Activated B cell treated with CpG ODN at 0.5 μM for 24 hours (primary cell): ENCODE measurements around the gene LNX2. TPM values are rescaled to one million over a fixed set of nuclear protein-coding genes. Genes with fewer than 3 reads are reported as not detected.

Source experiments
- ATAC-seq: fragments of 200-7000 bp; cut with Tn5 transposase; one replicate; pipeline ENCODE4 v1.10.0; 2021; ENCODE audit warnings: low read depth, mild to moderate bottlenecking, moderate library complexity
- CTCF ChIA-PET: fragments of 350-600 bp; sonication (Branson Sonifier 250); formaldehyde crosslinking; loops from one replicate; lab custom pipeline; 2021; ENCODE audit warnings: antibody characterized with exemption; lab: Charles Lee
- POLR2A ChIA-PET: fragments of 350-600 bp; sonication (Branson Sonifier 250); formaldehyde crosslinking; loops from one replicate; lab custom pipeline; 2021; ENCODE audit warnings: antibody characterized with exemption; lab: Charles Lee
- DNase-seq: peaks from one replicate; pipeline ENCODE4 v3.0.0; 2022
- H3K27ac Mint-ChIP-seq: one replicate; pipeline ENCODE4 v1.8.0; 2020; ENCODE audit warnings: mixed read lengths
- H3K27me3 Mint-ChIP-seq: one replicate; pipeline ENCODE4 v1.8.0; 2021; ENCODE audit warnings: mixed read lengths
- H3K36me3 Mint-ChIP-seq: one replicate; pipeline ENCODE4 v1.8.0; 2021; ENCODE audit warnings: low read depth, mixed read lengths
- H3K4me1 Mint-ChIP-seq: one replicate; pipeline ENCODE4 v1.8.0; 2021; ENCODE audit warnings: mixed read lengths
- H3K4me3 Mint-ChIP-seq: one replicate; pipeline ENCODE4 v1.8.0; 2020; ENCODE audit warnings: mild to moderate bottlenecking, mixed read lengths
- H3K9me3 Mint-ChIP-seq: one replicate; pipeline ENCODE4 v1.8.0; 2020; ENCODE audit warnings: mixed read lengths
- intact Hi-C: fragments of 100-400 bp; cut with micrococcal nuclease; formaldehyde crosslinking; loops from one replicate; pipeline ENCODE4 v1.15.1; 2024
- total RNA-seq: library from RNA; stranded (reverse); gene quantifications from 2 replicates; pipeline ENCODE4 v1.2.3, GENCODE V29; 2022
- TF ChIP-seq, protein P1 (sequence below): fragments of 200-600 bp; IDR thresholded peaks from one replicate; pipeline ENCODE4 v1.8.0; 2022; ENCODE audit warnings: antibody characterized with exemption, mild to moderate bottlenecking

LNX2 gene
- total RNA-seq, 1 donor from 2014 or later: 7.1 TPM

- peaks cover 34% of the 10 kb centered on the region for H3K36me3 Mint-ChIP-seq
- no peak for DNase-seq
- no peak overlapping the region for H3K27ac Mint-ChIP-seq
- peaks cover 3% of the 10 kb centered on the region for H3K4me1 Mint-ChIP-seq
- CTCF ChIA-PET: no interaction called here
- ATAC-seq: no peak
- intact Hi-C loops: no loop called here
- H3K4me3 Mint-ChIP-seq: no peak overlapping the region
- POLR2A ChIA-PET: no interaction called here
- H3K9me3 Mint-ChIP-seq: no peaks in the 10 kb centered on the region
- H3K27me3 Mint-ChIP-seq: no peaks in the 10 kb centered on the region
- TF ChIP-seq, protein P1, sequence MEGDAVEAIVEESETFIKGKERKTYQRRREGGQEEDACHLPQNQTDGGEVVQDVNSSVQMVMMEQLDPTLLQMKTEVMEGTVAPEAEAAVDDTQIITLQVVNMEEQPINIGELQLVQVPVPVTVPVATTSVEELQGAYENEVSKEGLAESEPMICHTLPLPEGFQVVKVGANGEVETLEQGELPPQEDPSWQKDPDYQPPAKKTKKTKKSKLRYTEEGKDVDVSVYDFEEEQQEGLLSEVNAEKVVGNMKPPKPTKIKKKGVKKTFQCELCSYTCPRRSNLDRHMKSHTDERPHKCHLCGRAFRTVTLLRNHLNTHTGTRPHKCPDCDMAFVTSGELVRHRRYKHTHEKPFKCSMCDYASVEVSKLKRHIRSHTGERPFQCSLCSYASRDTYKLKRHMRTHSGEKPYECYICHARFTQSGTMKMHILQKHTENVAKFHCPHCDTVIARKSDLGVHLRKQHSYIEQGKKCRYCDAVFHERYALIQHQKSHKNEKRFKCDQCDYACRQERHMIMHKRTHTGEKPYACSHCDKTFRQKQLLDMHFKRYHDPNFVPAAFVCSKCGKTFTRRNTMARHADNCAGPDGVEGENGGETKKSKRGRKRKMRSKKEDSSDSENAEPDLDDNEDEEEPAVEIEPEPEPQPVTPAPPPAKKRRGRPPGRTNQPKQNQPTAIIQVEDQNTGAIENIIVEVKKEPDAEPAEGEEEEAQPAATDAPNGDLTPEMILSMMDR: no peak
Observed at GRCh38 chr13:27663947-27664346, 43.6 kb upstream of the LNX2 start.

DNA sequence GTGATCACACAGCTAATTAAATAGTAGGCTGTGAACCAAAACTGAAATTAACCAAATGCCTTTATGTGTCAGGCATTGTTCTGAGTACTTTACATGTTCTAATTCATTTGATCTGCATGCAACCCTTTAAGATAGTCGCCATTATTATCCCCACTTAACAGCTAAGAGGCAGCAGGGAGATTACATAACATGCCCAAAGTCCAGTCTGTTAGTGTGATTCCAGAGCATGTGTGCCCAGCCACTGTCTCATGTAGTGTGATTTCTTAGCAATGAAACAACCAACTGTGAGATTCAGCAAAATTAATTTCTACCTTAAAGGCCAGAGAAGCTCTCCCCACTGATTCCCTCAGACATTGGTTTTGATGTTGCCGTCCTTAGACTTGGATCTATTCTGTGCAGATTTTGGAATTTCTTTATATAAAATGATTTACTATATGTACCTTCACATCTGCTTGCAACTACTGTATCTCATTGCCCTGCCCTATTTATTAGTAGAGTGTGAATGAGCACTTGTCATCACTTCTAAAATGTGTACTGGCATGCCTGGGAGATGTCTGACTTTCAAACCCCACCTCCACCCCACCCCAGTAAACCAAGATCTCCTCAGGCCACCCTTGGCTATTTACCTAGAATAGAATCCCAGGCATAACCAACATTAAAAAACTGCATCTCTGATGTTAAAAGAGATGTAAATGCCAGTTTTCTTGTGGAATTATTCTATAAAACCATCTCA is 42.6 kb upstream of the LNX2 start:
- TF ChIP-seq, protein P1: no peak
- ATAC-seq (no peak), DNase-seq (no peak)
- H3K27me3 Mint-ChIP-seq: no peaks in the 10 kb centered on the region
- peaks cover 3% of the 10 kb centered on the region for H3K4me1 Mint-ChIP-seq
- H3K4me3 Mint-ChIP-seq: no peak overlapping the region
- no peaks in the 10 kb centered on the region for H3K9me3 Mint-ChIP-seq
- peaks cover 31% of the 10 kb centered on the region for H3K36me3 Mint-ChIP-seq
- ChIA-PET CTCF (no interaction called here), POLR2A (no interaction called here)
- no peak overlapping the region for H3K27ac Mint-ChIP-seq
- intact Hi-C loops: no loop called here

DNA sequence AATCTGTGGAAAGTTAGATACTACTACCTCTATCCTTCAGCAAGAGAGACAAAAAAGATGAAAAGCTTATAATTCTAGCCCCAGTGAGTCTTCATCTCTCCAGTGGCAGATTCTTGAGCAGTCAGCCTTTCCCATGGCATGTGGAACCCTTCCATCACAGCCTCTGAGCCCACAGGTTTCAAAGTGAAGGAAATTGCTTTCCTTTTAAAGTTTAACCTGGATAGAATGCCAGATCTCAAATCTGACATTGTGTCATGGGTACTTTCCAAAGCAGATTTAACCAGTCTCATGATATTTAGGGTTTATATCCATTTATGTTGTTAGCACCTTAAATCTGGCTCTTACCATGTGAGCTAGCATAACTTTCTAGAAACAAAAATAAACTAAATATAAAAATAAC is 40.7 kb upstream of the LNX2 start:
- intact Hi-C loops: no loop called here
- peaks cover 3% of the 10 kb centered on the region for H3K4me1 Mint-ChIP-seq
- POLR2A ChIA-PET: no interaction called here
- no peak overlapping the region for H3K4me3 Mint-ChIP-seq
- peaks cover 31% of the 10 kb centered on the region for H3K36me3 Mint-ChIP-seq
- H3K27ac Mint-ChIP-seq: no peak overlapping the region
- ATAC-seq (no peak), DNase-seq (no peak)
- H3K9me3 Mint-ChIP-seq: no peaks in the 10 kb centered on the region
- no peaks in the 10 kb centered on the region for H3K27me3 Mint-ChIP-seq
- TF ChIP-seq, protein P1: no peak
- CTCF ChIA-PET: interaction anchor here (1.4 kb wide), 1 partner anchor 110 kb away, joined by 4 read pairs; no protein-coding TSS in a partner anchor

- POLR2A ChIA-PET: no interaction called here
Observed at GRCh38 chr13:27660511-27660910, 40.2 kb upstream of the LNX2 start.

More at GRCh38 chr13:27660511-27660910, 40.2 kb upstream of the LNX2 start:
- intact Hi-C loops: no loop called here
- CTCF ChIA-PET: interaction anchor here (1.4 kb wide), 1 partner anchor 110 kb away, joined by 4 read pairs; no protein-coding TSS in a partner anchor
- peaks cover 3% of the 10 kb centered on the region for H3K4me1 Mint-ChIP-seq
- no peak overlapping the region for H3K27ac Mint-ChIP-seq
- no peaks in the 10 kb centered on the region for H3K9me3 Mint-ChIP-seq
- ATAC-seq (no peak), DNase-seq (no peak)
- H3K27me3 Mint-ChIP-seq: no peaks in the 10 kb centered on the region
- TF ChIP-seq, protein P1: no peak
- no peak overlapping the region for H3K4me3 Mint-ChIP-seq
- peaks cover 27% of the 10 kb centered on the region for H3K36me3 Mint-ChIP-seq
